Measurements from ENCODE around the gene YY1AP1. TPM values are rescaled to one million over a fixed set of nuclear protein-coding genes. Genes with fewer than 3 reads are reported as not detected.
"Not testable (repeated sequence)": the region's sequence is repeated elsewhere in the genome, so short reads cannot be mapped to it uniquely, and the experiment has no call there.

Gene YY1AP1
- total RNA-seq, 1 donor from 2014 or later = 42.3 TPM

- no peak overlapping the region for H3K4me3 Mint-ChIP-seq (ENCODE audit: unreplicated experiment)
- Histone ChIP-seq H3K9me3 (ENCODE audit: insufficient read depth, low read depth, low read length) (no peaks in the 10 kb centered on the region), H3K9ac (ENCODE audit: low read length) (no peak overlapping the region), H3K36me3 (ENCODE audit: insufficient read depth, low read length) (peaks cover 39% of the 10 kb centered on the region), H3K79me2 (ENCODE audit: insufficient read depth, low read length) (no peaks in the 10 kb centered on the region), H3K4me1 (ENCODE audit: insufficient read depth, low read length) (no peaks in the 10 kb centered on the region), H2AFZ (ENCODE audit: low read depth, low read length) (no peak overlapping the region), H3K27me3 (ENCODE audit: insufficient read depth, low read length) (no peaks in the 10 kb centered on the region), H3K27ac (ENCODE audit: low read depth, low read length) (no peak overlapping the region), H4K20me1 (ENCODE audit: insufficient read depth, low read length) (peaks cover 16% of the 10 kb centered on the region), H3K4me3 (ENCODE audit: insufficient read depth, low read depth, low read length) (no peak overlapping the region), H3K4me2 (ENCODE audit: low read length) (no peak overlapping the region)
- peaks cover 13% of the 10 kb centered on the region for H3K36me3 Mint-ChIP-seq (ENCODE audit: low read depth, unreplicated experiment)
- FAIRE-seq (no peak), DNase-seq (ENCODE audit: low read depth) (no peak)
- no peaks in the 10 kb centered on the region for H3K4me1 Mint-ChIP-seq (ENCODE audit: low read depth, unreplicated experiment)
- TF ChIP-seq CTCF (IDR thresholded peaks at IDR 0.05; ENCODE audit: insufficient read depth, low read depth, low read length) = no peak
- no peaks in the 10 kb centered on the region for H3K27me3 Mint-ChIP-seq (ENCODE audit: low read depth, unreplicated experiment)
- no peaks in the 10 kb centered on the region for H3K9me3 Mint-ChIP-seq (ENCODE audit: unreplicated experiment)
- H3K27ac Mint-ChIP-seq (ENCODE audit: unreplicated experiment) = no peak overlapping the region
Observed at GRCh38 chr1:155669233-155670162, 19.1 kb downstream of the YY1AP1 start.

- not testable (repeated sequence) for H3K79me2 ChIP-seq (ENCODE audit: insufficient read depth, low read length); H3K27ac Mint-ChIP-seq (ENCODE audit: unreplicated experiment); H3K4me2 ChIP-seq (ENCODE audit: low read length); H3K9me3 ChIP-seq (ENCODE audit: insufficient read depth, low read depth, low read length); H2AFZ ChIP-seq (ENCODE audit: low read depth, low read length); H3K4me3 ChIP-seq (ENCODE audit: insufficient read depth, low read depth, low read length); H3K27me3 ChIP-seq (ENCODE audit: insufficient read depth, low read length); H4K20me1 ChIP-seq (ENCODE audit: insufficient read depth, low read length); H3K4me3 Mint-ChIP-seq (ENCODE audit: unreplicated experiment); FAIRE-seq; H3K4me1 ChIP-seq (ENCODE audit: insufficient read depth, low read length); H3K9ac ChIP-seq (ENCODE audit: low read length); H3K27me3 Mint-ChIP-seq (ENCODE audit: low read depth, unreplicated experiment); DNase-seq (ENCODE audit: low read depth); H3K27ac ChIP-seq (ENCODE audit: low read depth, low read length); H3K9me3 Mint-ChIP-seq (ENCODE audit: unreplicated experiment); H3K4me1 Mint-ChIP-seq (ENCODE audit: low read depth, unreplicated experiment)
- peaks cover 43% of the 10 kb centered on the region for H3K36me3 Mint-ChIP-seq (ENCODE audit: low read depth, unreplicated experiment)
- peaks cover 26% of the 10 kb centered on the region for H3K36me3 ChIP-seq (ENCODE audit: insufficient read depth, low read length)
Observed at GRCh38 chr1:155661239-155661638, 27.3 kb downstream of the YY1AP1 start.

DNA sequence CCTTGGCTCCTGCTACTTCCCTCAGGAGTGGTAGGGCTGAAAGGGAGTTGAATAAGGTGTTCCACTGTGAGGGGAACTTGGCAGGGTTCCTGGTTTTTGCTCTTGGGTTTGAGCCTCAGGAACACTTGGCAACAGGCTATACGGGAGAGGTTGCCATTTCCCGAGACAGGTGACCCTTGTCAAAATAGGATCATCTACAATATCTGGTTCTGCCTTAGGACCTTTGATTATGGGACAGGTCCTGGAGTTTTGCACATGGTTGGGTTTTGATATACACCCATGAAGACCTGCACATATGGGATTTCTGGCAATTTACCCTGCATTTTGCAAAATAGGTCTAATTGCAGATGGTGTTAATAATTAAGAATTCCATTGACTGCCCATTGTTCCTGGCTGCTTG, 31.1 kb downstream of the YY1AP1 start:
- no peak overlapping the region for H3K4me3 ChIP-seq (ENCODE audit: insufficient read depth, low read depth, low read length)
- no peaks in the 10 kb centered on the region for H3K4me1 ChIP-seq (ENCODE audit: insufficient read depth, low read length)
- no peak overlapping the region for H2AFZ ChIP-seq (ENCODE audit: low read depth, low read length)
- peaks cover 38% of the 10 kb centered on the region for H3K36me3 Mint-ChIP-seq (ENCODE audit: low read depth, unreplicated experiment)
- no peak overlapping the region for H3K27ac Mint-ChIP-seq (ENCODE audit: unreplicated experiment)
- H3K36me3 ChIP-seq (ENCODE audit: insufficient read depth, low read length) = peaks cover 21% of the 10 kb centered on the region
- H3K4me1 Mint-ChIP-seq (ENCODE audit: low read depth, unreplicated experiment) = peaks cover 2% of the 10 kb centered on the region
- H3K79me2 ChIP-seq (ENCODE audit: insufficient read depth, low read length) = no peaks in the 10 kb centered on the region
- FAIRE-seq = no peak
- DNase-seq (ENCODE audit: low read depth) = no peak
- no peaks in the 10 kb centered on the region for H3K9me3 ChIP-seq (ENCODE audit: insufficient read depth, low read depth, low read length)
- no peak overlapping the region for H3K4me2 ChIP-seq (ENCODE audit: low read length)
- H4K20me1 ChIP-seq (ENCODE audit: insufficient read depth, low read length) = no peaks in the 10 kb centered on the region
- no peak overlapping the region for H3K27ac ChIP-seq (ENCODE audit: low read depth, low read length)
- H3K4me3 Mint-ChIP-seq (ENCODE audit: unreplicated experiment) = no peak overlapping the region
- peaks cover 2% of the 10 kb centered on the region for H3K27me3 Mint-ChIP-seq (ENCODE audit: low read depth, unreplicated experiment)
- no peak for TF ChIP-seq CTCF (IDR thresholded peaks at IDR 0.05; ENCODE audit: insufficient read depth, low read depth, low read length)
- no peak for TF ChIP-seq EZH2 (IDR thresholded peaks at IDR 0.05; ENCODE audit: insufficient read depth, low read length)
- H3K9ac ChIP-seq (ENCODE audit: low read length) = no peak overlapping the region
- no peaks in the 10 kb centered on the region for H3K27me3 ChIP-seq (ENCODE audit: insufficient read depth, low read length)
- H3K9me3 Mint-ChIP-seq (ENCODE audit: unreplicated experiment) = no peaks in the 10 kb centered on the region
